Aorta (tissue), 5 donors: ENCODE results near the gene PPFIA2. TPM values are rescaled to one million over a fixed set of nuclear protein-coding genes. Genes with fewer than 3 reads are reported as not detected.

Experiments used
- ATAC-seq: fragments of 200-7000 bp; cut with Tn5 transposase; one replicate; pipeline ENCODE4 v1.9.1; 2022; ENCODE audit warnings: moderate library complexity; ENCODE audit not compliant: low FRiP score
- DNase-seq, 2 donors: peaks; one replicate each; pipeline ENCODE4 v3.0.0-alpha.2; 2020
- H3K27ac ChIP-seq, 2 donors: one replicate each; pipeline ENCODE4 v1.5.1; 2013; ENCODE audit warnings: low read length in 2 of 2, mild to moderate bottlenecking in 2 of 2, moderate library complexity in 2 of 2, control low read depth in 1 of 2, inconsistent platforms in 1 of 2, low read depth in 1 of 2
- H3K27me3 ChIP-seq, 2 donors: one replicate each; pipeline ENCODE4 v1.6.1; 2013; ENCODE audit warnings: control low read depth in 1 of 2, low read length in 1 of 2, mild to moderate bottlenecking in 1 of 2, moderate library complexity in 1 of 2; ENCODE audit not compliant: insufficient read depth in 2 of 2, control insufficient read depth in 1 of 2
- H3K36me3 ChIP-seq, 2 donors: one replicate each; pipeline ENCODE4 v1.6.1; 2013; ENCODE audit warnings: control low read depth in 1 of 2, low read length in 1 of 2, mild to moderate bottlenecking in 1 of 2; ENCODE audit not compliant: insufficient read depth in 2 of 2, control insufficient read depth in 1 of 2
- H3K4me1 ChIP-seq, 2 donors: one replicate each; pipeline ENCODE4 v1.6.1; 2013; ENCODE audit warnings: low read length in 2 of 2, control low read depth in 1 of 2, mild to moderate bottlenecking in 1 of 2, moderate library complexity in 1 of 2; ENCODE audit not compliant: insufficient read depth in 2 of 2, control insufficient read depth in 1 of 2
- H3K4me3 ChIP-seq, 2 donors: one replicate each; pipeline ENCODE4 v1.5.1; 2013; ENCODE audit warnings: low read length in 2 of 2, control low read depth in 1 of 2, mild to moderate bottlenecking in 1 of 2
- H3K9me3 ChIP-seq: one replicate; pipeline ENCODE4 v1.6.1; 2013; ENCODE audit warnings: mild to moderate bottlenecking, low read length; ENCODE audit not compliant: control insufficient read depth
- WGBS, 2 donors: extraction: QIAGEN DNeasy Blood & Tissue Kit; methylation state at CpG; one replicate each; pipeline ENCODE4 v1.1.7; 2013; 5-methylcytosine and 5-hydroxymethylcytosine counted together
- intact Hi-C, 2 donors: fragments of 100-400 bp; cut with DNase I; formaldehyde crosslinking; loops; one replicate each; pipeline versions ENCODE4 v1.14.2 to v1.15.0; 2022
- polyA plus RNA-seq, 2 donors: library from polyadenylated mRNA; stranded (reverse); fragments of 200-250 nt; gene quantifications; one replicate each; pipeline ENCODE4 v1.2.3, GENCODE V29; 2013
- total RNA-seq, 2 donors: library from RNA; stranded (reverse); fragmentation: NEBNext Ultra II Directional; extraction: Animal tissue kit (Norgen Biotek cat#: 25700); gene quantifications; one replicate each; pipeline ENCODE4 v1.2.1, GENCODE V29; 2021
- donor health status: healthy with polysubstance abuse.
- donor health status: Bipolar disorder and iron deficiency.
- donor health status: DM: no; HTN: no; CAD: no.
- donor health status: DM: no; HTN: no; CAD: no.
- donor health status: DM: yes; HTN: yes; CAD: no.

Gene PPFIA2
- total and polyA plus RNA-seq, 4 donors, result 5.4 to 46.6 (median 15.7) TPM

DNA sequence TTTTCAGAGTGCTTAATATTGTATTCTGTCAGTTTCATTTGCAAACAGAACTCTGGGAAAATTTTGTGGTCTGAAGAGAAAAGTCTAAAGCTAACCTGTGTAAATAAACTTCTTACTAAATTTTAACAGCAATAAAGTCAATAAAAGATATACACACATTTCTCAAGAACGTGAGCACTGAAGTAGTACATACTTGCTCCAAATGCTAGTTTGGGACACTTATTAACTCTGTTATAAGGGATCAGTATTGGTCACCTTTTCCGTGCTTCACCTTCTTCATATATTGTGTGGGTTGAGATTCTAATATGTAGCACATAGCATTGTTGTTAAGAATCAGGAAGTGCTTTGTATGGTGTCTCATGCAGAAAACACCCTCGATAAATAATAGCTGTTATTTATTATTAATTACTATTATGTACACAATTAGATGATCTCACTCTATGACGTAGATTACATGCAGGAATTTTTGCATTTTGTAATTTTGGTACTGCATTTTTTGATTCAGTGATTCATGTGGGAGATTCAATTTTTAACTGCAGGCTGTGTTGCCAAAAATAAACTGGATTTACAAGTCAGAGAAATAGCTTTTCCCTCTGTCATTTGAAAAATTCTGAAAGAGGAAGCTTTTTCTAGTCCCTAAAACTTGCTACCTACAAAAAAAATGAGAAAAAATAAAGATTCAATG is 380.4 kb downstream of the PPFIA2 start:
- Histone ChIP-seq H3K36me3 (peaks cover 0 to 4% of the 10 kb centered on the region in 2 donors), H3K27ac (no peak overlapping the region), H3K4me1 (no peaks in the 10 kb centered on the region), H3K4me3 (no peak overlapping the region), H3K9me3 (no peaks in the 10 kb centered on the region), H3K27me3 (no peaks in the 10 kb centered on the region)
- 47 to 49% methylated on average over 4 of the region's 4 CpGs for WGBS, 2 donors
- intact Hi-C loops, result no loop called here
- DNase-seq, result no peak
- ATAC-seq, result no peak

DNA sequence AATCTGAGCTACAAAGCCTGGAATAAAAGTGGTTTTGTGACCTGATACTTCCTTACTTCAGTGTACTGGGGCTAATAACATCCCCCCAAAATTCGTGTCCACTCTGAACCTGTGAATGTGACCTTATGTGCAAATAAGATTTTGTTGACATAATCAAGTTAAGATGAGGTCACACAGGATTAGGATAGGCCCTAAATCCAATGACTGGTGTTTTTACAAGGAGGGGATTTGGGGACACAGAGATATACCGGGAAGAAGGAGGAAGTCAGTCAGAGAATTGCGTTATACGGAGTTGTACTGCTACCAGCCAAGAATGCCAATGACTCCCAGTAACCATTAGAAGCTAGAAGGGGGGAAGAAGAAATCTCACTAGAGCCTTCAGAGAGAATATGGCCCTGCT is 381.4 kb downstream of the PPFIA2 start:
- Histone ChIP-seq H3K36me3 (peaks cover 0 to 4% of the 10 kb centered on the region in 2 donors), H3K27me3 (no peaks in the 10 kb centered on the region), H3K27ac (no peak overlapping the region), H3K9me3 (no peaks in the 10 kb centered on the region), H3K4me3 (no peak overlapping the region), H3K4me1 (no peaks in the 10 kb centered on the region)
- intact Hi-C loops, result no loop called here
- ATAC-seq (no peak), DNase-seq (no peak)
- 81 to 83% methylated on average over 4 of the region's 4 CpGs for WGBS, 2 donors

DNA sequence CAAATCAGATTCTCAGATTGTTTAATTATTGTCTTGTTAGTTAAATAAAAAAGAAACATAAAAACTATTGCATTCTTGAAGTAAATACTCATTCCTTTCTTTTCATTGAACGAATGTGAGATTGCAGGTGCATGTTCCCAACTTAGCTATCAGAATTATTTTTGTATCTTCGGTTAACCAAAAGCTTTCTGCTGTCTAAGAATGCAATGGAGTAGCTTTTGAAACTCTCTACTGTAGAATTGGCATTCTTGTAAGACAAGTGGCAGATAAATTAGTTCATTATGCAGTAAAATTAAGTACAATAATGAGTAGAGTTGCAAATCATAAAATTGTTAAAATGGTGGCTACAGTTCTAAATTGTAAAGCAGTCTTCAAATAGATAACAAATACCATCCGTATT is 383.2 kb downstream of the PPFIA2 start:
- Histone ChIP-seq H3K4me3 (no peak overlapping the region), H3K36me3 (peaks cover 0 to 1% of the 10 kb centered on the region in 2 donors), H3K27me3 (no peaks in the 10 kb centered on the region), H3K4me1 (no peaks in the 10 kb centered on the region), H3K9me3 (no peaks in the 10 kb centered on the region), H3K27ac (no peak overlapping the region)
- intact Hi-C loops, result no loop called here
- no peak for ATAC-seq
- DNase-seq, result no peak
- WGBS, 2 donors, result 90 to 92% methylated on average over 3 of the region's 3 CpGs

DNA sequence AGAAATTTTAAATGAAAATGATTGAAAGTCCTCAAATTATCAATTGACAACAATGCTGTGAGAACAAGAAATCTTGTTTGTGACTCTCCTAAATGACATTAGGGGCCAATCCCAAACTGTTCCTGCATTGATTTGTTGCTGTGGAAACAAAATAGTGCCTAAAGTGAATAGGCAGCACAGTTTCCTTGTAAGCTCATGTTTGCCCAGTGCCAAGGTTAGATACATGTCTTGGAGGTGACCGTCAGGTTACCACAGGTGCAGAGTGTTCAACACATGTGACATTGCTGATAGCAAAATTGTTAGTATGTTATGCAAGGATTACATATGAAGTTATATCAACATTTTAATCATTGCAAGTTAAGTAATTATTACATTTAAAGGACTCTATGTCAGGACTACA is 388.7 kb downstream of the PPFIA2 start:
- no peaks in the 10 kb centered on the region for H3K27me3 ChIP-seq
- H3K4me3 ChIP-seq, result no peak overlapping the region
- H3K27ac ChIP-seq, result no peak overlapping the region
- no peaks in the 10 kb centered on the region for H3K9me3 ChIP-seq
- DNase-seq (no peak), ATAC-seq (no peak)
- 85 to 93% methylated on average over 1 of the region's 1 CpG for WGBS, 2 donors
- H3K36me3 ChIP-seq, result peaks cover 0 to 1% of the 10 kb centered on the region in 2 donors
- intact Hi-C loops, result no loop called here
- no peaks in the 10 kb centered on the region for H3K4me1 ChIP-seq

DNA sequence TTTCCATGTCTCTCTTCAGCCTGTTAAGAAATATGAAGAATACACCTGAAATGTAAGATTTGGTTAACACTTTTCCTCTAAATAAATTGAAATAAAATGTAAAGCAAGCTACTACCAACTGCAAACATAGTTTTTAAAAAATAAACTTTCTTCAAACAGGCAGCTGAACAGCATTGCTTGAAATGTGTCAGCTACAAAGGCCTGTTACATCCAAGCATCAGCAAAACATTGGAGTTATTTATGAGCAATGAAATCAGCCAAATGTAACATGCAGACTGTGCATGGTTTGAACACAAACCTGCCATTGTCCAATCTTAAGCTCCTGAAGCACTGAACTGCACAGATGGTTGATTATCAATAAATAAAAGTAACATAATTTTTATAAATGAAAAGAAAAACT is 390.0 kb downstream of the PPFIA2 start:
- ATAC-seq (no peak), DNase-seq (no peak)
- H3K4me3 ChIP-seq, result no peak overlapping the region
- intact Hi-C loops, result no loop called here
- no peaks in the 10 kb centered on the region for H3K4me1 ChIP-seq
- no peaks in the 10 kb centered on the region for H3K9me3 ChIP-seq
- no peaks in the 10 kb centered on the region for H3K36me3 ChIP-seq
- no peak overlapping the region for H3K27ac ChIP-seq
- H3K27me3 ChIP-seq, result no peaks in the 10 kb centered on the region

DNA sequence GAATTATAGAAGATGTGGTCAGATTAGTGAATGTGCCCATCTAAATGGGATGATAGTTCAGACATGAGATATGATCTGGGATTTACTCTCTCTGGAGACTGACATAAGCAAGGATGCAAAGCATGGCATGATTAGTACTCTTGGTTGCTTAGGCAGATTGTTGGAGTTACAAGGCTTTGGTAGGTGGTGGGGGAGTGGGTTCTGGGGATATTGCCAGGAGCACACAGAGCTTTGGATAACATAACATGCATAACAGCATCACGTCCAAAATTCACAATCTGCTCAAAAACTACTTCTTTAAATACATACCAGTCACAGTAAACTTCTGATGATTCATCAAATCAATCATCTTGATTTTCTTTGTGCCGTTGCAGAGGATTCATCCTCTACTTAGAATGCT is 393.9 kb downstream of the PPFIA2 start:
- Histone ChIP-seq H3K4me1 (no peaks in the 10 kb centered on the region), H3K9me3 (no peaks in the 10 kb centered on the region), H3K36me3 (no peaks in the 10 kb centered on the region), H3K27me3 (no peaks in the 10 kb centered on the region), H3K27ac (no peak overlapping the region), H3K4me3 (no peak overlapping the region)
- intact Hi-C loops, result no loop called here
- ATAC-seq (no peak), DNase-seq (no peak)
- WGBS, 2 donors, result 11 to 24% methylated on average over 2 of the region's 2 CpGs

DNA sequence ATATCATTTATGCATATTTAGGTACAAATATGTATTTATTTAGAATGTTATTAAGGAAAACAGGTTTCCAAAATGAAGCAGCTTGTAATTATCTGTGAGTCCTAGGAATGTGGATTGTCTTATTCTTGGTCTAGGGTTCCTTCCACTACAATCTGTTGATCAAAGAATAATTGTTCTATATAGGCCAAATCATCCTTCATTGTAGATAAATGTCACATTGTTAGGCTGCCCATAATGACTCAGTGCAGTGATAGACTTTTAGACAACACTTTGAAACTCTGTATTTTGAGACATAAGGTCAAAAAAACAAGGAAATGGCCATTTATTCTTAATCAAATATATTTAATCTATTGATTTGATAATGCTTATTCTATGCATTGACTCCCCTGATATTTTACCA is 398.2 kb downstream of the PPFIA2 start:
- no peak for ATAC-seq
- Histone ChIP-seq H3K4me3 (no peak overlapping the region), H3K27ac (no peak overlapping the region), H3K9me3 (no peaks in the 10 kb centered on the region), H3K27me3 (no peaks in the 10 kb centered on the region), H3K4me1 (no peaks in the 10 kb centered on the region), H3K36me3 (no peaks in the 10 kb centered on the region)
- intact Hi-C loops, result no loop called here
- DNase-seq, result no peak

DNA sequence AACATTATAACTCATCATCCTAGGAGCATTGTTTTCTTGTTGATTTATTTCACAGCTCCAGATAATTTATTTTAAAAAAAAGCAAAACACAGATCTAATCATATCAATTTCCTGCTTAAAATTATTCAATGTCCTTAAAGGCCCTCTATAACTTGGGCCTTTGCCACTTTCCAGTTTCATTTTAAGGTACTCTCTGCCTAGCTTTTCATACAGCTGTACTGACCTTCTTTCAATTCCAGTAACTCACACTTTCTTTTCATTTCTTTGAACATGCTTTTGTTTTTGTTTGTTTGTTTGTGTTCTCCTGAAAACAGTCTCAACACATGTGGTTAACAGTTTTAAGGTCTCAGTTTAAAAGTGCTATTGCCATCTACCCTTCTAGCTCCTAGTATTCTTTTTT is 399.4 kb downstream of the PPFIA2 start:
- no peak for DNase-seq
- H3K36me3 ChIP-seq, result no peaks in the 10 kb centered on the region
- H3K4me1 ChIP-seq, result no peaks in the 10 kb centered on the region
- H3K27me3 ChIP-seq, result no peaks in the 10 kb centered on the region
- H3K9me3 ChIP-seq, result no peaks in the 10 kb centered on the region
- ATAC-seq, result no peak
- intact Hi-C loops, result no loop called here
- no peak overlapping the region for H3K4me3 ChIP-seq
- H3K27ac ChIP-seq, result no peak overlapping the region

DNA sequence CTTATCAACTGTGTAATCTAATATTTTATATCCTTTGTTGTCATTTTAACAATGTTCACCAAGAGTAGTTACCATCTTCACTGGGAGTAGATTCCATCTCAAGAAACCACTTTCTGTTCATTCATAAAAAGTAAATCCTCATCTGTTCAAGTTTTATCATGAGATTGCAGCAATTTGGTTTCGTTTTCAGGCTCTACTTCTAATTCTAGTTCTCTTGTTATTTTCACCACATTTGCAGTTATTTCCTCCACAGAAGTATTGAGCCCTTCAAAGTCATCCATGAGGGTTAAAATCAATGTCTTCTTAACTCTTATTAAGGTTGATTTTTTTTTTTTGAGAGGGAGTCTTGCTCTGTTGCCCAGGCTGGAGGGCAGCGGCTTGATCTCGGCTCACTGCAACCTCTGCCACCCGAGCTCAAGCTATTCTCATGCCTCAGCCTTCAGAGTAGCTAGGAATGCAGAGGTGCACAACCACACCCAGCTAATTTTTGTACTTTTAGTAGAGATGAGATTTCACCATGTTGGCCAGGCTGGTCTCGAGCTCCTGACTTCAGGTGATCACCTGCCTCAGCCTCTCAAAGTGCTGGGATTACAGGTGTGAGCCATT is 404.7 kb downstream of the PPFIA2 start:
- Histone ChIP-seq H3K36me3 (peaks cover 0 to 3% of the 10 kb centered on the region in 2 donors), H3K27me3 (no peaks in the 10 kb centered on the region), H3K4me3 (no peak overlapping the region), H3K4me1 (no peaks in the 10 kb centered on the region), H3K9me3 (no peaks in the 10 kb centered on the region), H3K27ac (no peak overlapping the region)
- DNase-seq (no peak), ATAC-seq (no peak)
- intact Hi-C loops, result no loop called here
- WGBS, 2 donors, result 84 to 87% methylated on average over 5 of the region's 5 CpGs
